Measurements from ENCODE around the gene SMC2.

DNA sequence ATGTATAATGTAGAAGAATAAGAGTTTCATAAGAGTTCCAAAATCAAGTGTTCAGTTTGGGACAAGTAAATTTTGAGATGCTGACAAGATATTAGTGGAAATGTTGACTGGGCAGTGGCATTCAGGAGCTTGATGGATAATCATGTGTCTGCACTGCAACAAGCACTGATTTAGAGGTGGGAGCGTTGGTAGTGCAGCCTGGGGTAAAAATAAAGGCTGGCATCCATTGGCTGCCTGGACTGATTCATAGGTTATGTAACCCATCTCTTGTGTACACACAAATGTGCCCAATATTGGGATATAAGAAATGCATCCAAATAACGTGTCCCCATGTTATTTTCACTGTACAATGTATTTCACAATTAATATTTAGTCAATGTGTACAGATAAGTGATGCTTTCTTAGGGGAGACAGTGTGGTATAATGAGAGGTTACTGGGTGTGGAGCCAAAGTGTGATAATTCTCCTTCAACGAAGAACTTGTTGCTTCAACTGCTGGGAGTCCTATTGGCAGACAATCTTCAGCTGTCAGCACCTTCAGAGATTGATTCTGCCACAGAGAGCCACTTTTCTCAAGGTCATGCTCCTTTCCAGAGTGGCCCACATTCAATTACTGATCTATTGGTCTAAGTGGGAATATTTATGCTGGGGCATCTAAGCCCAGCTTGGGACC is 20.9 kb upstream of the SMC2 start:
- TF ChIP-seq, protein P1, sequence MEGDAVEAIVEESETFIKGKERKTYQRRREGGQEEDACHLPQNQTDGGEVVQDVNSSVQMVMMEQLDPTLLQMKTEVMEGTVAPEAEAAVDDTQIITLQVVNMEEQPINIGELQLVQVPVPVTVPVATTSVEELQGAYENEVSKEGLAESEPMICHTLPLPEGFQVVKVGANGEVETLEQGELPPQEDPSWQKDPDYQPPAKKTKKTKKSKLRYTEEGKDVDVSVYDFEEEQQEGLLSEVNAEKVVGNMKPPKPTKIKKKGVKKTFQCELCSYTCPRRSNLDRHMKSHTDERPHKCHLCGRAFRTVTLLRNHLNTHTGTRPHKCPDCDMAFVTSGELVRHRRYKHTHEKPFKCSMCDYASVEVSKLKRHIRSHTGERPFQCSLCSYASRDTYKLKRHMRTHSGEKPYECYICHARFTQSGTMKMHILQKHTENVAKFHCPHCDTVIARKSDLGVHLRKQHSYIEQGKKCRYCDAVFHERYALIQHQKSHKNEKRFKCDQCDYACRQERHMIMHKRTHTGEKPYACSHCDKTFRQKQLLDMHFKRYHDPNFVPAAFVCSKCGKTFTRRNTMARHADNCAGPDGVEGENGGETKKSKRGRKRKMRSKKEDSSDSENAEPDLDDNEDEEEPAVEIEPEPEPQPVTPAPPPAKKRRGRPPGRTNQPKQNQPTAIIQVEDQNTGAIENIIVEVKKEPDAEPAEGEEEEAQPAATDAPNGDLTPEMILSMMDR (tag by site-specific recombination; IDR thresholded peaks at IDR 0.05), result no peak
- no peak for TF ChIP-seq GLIS1 (tag by site-specific recombination; IDR thresholded peaks at IDR 0.05)
- no peak for TF ChIP-seq SP3 (tag by site-specific recombination; IDR thresholded peaks at IDR 0.05)
- TF ChIP-seq SP2 (tag by site-specific recombination; IDR thresholded peaks at IDR 0.05), result no peak
- TF ChIP-seq, protein P2, sequence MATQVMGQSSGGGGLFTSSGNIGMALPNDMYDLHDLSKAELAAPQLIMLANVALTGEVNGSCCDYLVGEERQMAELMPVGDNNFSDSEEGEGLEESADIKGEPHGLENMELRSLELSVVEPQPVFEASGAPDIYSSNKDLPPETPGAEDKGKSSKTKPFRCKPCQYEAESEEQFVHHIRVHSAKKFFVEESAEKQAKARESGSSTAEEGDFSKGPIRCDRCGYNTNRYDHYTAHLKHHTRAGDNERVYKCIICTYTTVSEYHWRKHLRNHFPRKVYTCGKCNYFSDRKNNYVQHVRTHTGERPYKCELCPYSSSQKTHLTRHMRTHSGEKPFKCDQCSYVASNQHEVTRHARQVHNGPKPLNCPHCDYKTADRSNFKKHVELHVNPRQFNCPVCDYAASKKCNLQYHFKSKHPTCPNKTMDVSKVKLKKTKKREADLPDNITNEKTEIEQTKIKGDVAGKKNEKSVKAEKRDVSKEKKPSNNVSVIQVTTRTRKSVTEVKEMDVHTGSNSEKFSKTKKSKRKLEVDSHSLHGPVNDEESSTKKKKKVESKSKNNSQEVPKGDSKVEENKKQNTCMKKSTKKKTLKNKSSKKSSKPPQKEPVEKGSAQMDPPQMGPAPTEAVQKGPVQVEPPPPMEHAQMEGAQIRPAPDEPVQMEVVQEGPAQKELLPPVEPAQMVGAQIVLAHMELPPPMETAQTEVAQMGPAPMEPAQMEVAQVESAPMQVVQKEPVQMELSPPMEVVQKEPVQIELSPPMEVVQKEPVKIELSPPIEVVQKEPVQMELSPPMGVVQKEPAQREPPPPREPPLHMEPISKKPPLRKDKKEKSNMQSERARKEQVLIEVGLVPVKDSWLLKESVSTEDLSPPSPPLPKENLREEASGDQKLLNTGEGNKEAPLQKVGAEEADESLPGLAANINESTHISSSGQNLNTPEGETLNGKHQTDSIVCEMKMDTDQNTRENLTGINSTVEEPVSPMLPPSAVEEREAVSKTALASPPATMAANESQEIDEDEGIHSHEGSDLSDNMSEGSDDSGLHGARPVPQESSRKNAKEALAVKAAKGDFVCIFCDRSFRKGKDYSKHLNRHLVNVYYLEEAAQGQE (tag by site-specific recombination; IDR thresholded peaks at IDR 0.05), result no peak
- TF ChIP-seq ZFP3 (tag by site-specific recombination; IDR thresholded peaks at IDR 0.05; ENCODE audit: low read depth), result no peak
- no peak for TF ChIP-seq SCRT1 (tag by site-specific recombination; IDR thresholded peaks at IDR 0.05; ENCODE audit: borderline replicate concordance)
- no peak for TF ChIP-seq ZNF24 (tag by site-specific recombination; IDR thresholded peaks at IDR 0.05)
- no peak for TF ChIP-seq ZNF776 (tag by site-specific recombination; IDR thresholded peaks at IDR 0.05; ENCODE audit: borderline replicate concordance)
- no peak for TF ChIP-seq ZNF121 (tag by site-specific recombination; IDR thresholded peaks at IDR 0.05)
- TF ChIP-seq ELK4 (IDR thresholded peaks at IDR 0.05; ENCODE audit: borderline replicate concordance, low read depth, low read length), result no peak
